BJ (cell line): ENCODE data around the gene PRR14L. TPM values are rescaled to one million over a fixed set of nuclear protein-coding genes. Genes with fewer than 3 reads are reported as not detected.

Experiments
- CTCF ChIA-PET: fragments of 350-600 bp; formaldehyde crosslinking; extraction: SDS; loops from one replicate; lab custom pipeline; 2021; ENCODE audit warnings: antibody characterized with exemption, inconsistent platforms; lab: Yijun Ruan, JAX
- POLR2A ChIA-PET: fragments of 300-600 bp; sonication (Branson Sonifier 250); formaldehyde crosslinking; extraction: SDS; loops from one replicate; lab custom pipeline; 2021; ENCODE audit warnings: antibody characterized with exemption; lab: Charles Lee
- DNase-seq: peaks from one replicate; pipeline ENCODE4 v3.0.0-alpha.2; 2011; ENCODE audit warnings: low read depth
- H3K27me3 ChIP-seq: 2 replicates; pipeline ENCODE4 v1.6.0; 2011; ENCODE audit warnings: low read length; ENCODE audit not compliant: control insufficient read depth, insufficient read depth
- H3K36me3 ChIP-seq: 2 replicates; pipeline ENCODE4 v1.5.1; 2011; ENCODE audit warnings: low read length; ENCODE audit not compliant: control insufficient read depth, insufficient read depth
- H3K4me3 ChIP-seq: 2 replicates; pipeline ENCODE4 v1.5.1; 2011; ENCODE audit warnings: low read depth, mild to moderate bottlenecking, control low read depth, low read length
- CTCF ChIP-seq: IDR thresholded peaks from 2 replicates; pipeline ENCODE4 v1.5.1; 2011; ENCODE audit warnings: low read depth, mild to moderate bottlenecking, control low read depth, inconsistent platforms, low read length, moderate library complexity; ENCODE audit not compliant: insufficient read depth
- polyA plus RNA-seq: library from polyadenylated mRNA; depleted of rRNA; stranded (reverse); fragments of >200 nt; gene quantifications from 2 replicates; pipeline ENCODE4 v1.2.3, GENCODE V29; 2011

The PRR14L gene
- polyA plus RNA-seq, 1 experiment = 8.0 TPM

GRCh38 chr22:31646186-31647019 lies 103.5 kb downstream of the PRR14L start:
- POLR2A ChIA-PET = no interaction called here

GRCh38 chr22:31639436-31640039 lies 110.4 kb downstream of the PRR14L start:
- no peaks in the 10 kb centered on the region for H3K27me3 ChIP-seq
- H3K4me3 ChIP-seq = no peak overlapping the region
- DNase-seq = no peak
- ChIA-PET CTCF (interaction anchor here (0.8 to 12.2 kb wide), 2 partner anchors 10 to 80 kb away, joined by 3 to 156 read pairs; no protein-coding TSS in a partner anchor), POLR2A (no interaction called here)
- H3K36me3 ChIP-seq = peaks cover 2% of the 10 kb centered on the region
- no peak for TF ChIP-seq CTCF

More at GRCh38 chr22:31646186-31647019, 103.5 kb downstream of the PRR14L start:
- TF ChIP-seq CTCF = no peak
- Histone ChIP-seq H3K27me3 (no peaks in the 10 kb centered on the region), H3K36me3 (peaks cover 4% of the 10 kb centered on the region), H3K4me3 (no peak overlapping the region)
- DNase-seq = peak; percentile 100
- CTCF ChIA-PET = interaction anchor here (0.6 to 0.8 kb wide), 2 partner anchors 15 to 89 kb away, joined by 3 read pairs; no protein-coding TSS in a partner anchor

- POLR2A ChIA-PET = no interaction called here
- Histone ChIP-seq H3K36me3 (peaks cover 2% of the 10 kb centered on the region), H3K27me3 (no peaks in the 10 kb centered on the region), H3K4me3 (no peak overlapping the region)
- no peak for TF ChIP-seq CTCF
- CTCF ChIA-PET = interaction anchor here (0.6 to 12.2 kb wide), 2 partner anchors 79 to 187 kb away, joined by 4 to 156 read pairs; no protein-coding TSS in a partner anchor
- DNase-seq = no peak
These were observed 111.9 kb downstream of the PRR14L start for GRCh38 chr22:31637891-31638618.

- POLR2A ChIA-PET = interaction anchor here (0.6 kb wide), 1 partner anchor 81 kb away, joined by 4 read pairs; no protein-coding TSS in a partner anchor
These were observed 112.5 kb downstream of the PRR14L start for GRCh38 chr22:31637447-31637890.

More at GRCh38 chr22:31637447-31637890, 112.5 kb downstream of the PRR14L start:
- DNase-seq = no peak
- Histone ChIP-seq H3K4me3 (no peak overlapping the region), H3K27me3 (no peaks in the 10 kb centered on the region), H3K36me3 (peaks cover 2% of the 10 kb centered on the region)
- no peak for TF ChIP-seq CTCF
- CTCF ChIA-PET = interaction anchor here (0.6 to 12.2 kb wide), 2 partner anchors 78 to 186 kb away, joined by 4 to 156 read pairs; no protein-coding TSS in a partner anchor
